ENCODE measurements around the gene HDAC9.

DNA sequence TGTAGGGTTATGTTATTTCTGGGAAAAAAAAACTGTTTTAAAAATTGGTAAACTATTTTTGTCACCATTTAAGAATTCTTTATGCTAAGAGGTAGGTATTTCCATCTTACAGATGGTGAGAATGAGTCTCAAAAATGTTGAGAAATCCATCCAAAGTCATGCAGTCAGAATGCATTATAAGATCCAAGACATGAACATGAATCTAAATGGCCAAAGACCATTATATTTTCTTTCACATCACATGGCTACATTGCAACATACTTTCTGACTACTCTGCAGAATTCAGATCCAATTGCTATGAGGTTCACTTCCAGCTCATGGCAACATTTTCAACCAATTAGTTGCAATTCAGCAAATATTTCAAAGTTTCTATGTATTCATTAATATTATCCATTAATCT lies 440.7 kb downstream of the HDAC9 start:
- TF ChIP-seq, protein P1, sequence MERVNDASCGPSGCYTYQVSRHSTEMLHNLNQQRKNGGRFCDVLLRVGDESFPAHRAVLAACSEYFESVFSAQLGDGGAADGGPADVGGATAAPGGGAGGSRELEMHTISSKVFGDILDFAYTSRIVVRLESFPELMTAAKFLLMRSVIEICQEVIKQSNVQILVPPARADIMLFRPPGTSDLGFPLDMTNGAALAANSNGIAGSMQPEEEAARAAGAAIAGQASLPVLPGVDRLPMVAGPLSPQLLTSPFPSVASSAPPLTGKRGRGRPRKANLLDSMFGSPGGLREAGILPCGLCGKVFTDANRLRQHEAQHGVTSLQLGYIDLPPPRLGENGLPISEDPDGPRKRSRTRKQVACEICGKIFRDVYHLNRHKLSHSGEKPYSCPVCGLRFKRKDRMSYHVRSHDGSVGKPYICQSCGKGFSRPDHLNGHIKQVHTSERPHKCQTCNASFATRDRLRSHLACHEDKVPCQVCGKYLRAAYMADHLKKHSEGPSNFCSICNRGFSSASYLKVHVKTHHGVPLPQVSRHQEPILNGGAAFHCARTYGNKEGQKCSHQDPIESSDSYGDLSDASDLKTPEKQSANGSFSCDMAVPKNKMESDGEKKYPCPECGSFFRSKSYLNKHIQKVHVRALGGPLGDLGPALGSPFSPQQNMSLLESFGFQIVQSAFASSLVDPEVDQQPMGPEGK (CRISPR knock-in tag; IDR thresholded peaks at IDR 0.05; ENCODE audit: borderline replicate concordance): no peak
- TF ChIP-seq CSDC2 (CRISPR knock-in tag; IDR thresholded peaks at IDR 0.05) (no peak), CREB5 (CRISPR knock-in tag; IDR thresholded peaks at IDR 0.05; ENCODE audit: low read depth) (no peak), TSHZ2 (CRISPR knock-in tag; IDR thresholded peaks at IDR 0.05) (no peak), TCF4 (CRISPR knock-in tag; IDR thresholded peaks at IDR 0.05; ENCODE audit: borderline replicate concordance) (no peak), BACH2 (CRISPR knock-in tag; IDR thresholded peaks at IDR 0.05; ENCODE audit: borderline replicate concordance) (no peak), ZNF70 (CRISPR knock-in tag; IDR thresholded peaks at IDR 0.05) (no peak)

Measured in SK-N-SH treated with all-trans-retinoic acid at 6 μM for 48 hours (cell line).